Suprapubic skin (tissue), 4 donors: ENCODE results near the gene DUSP7. TPM values are rescaled to one million over a fixed set of nuclear protein-coding genes. Genes with fewer than 3 reads are reported as not detected.

ENCODE experiments used
- DNase-seq, 2 donors: peaks; one replicate each; pipeline ENCODE4 v3.0.0-alpha.2; 2019; ENCODE audit warnings: low spot score in 2 of 2
- H3K27ac ChIP-seq: fragments of 200-600 bp; sonication (generic); one replicate; pipeline ENCODE4 v1.5.1; 2019
- H3K27me3 ChIP-seq: fragments of 200-600 bp; sonication (generic); one replicate; pipeline ENCODE4 v1.5.1; 2019
- H3K36me3 ChIP-seq: fragments of 200-600 bp; sonication (generic); one replicate; pipeline ENCODE4 v1.5.1; 2019
- H3K4me1 ChIP-seq: fragments of 200-600 bp; sonication (generic); one replicate; pipeline ENCODE4 v1.5.1; 2019
- H3K4me3 ChIP-seq: fragments of 200-600 bp; sonication (generic); one replicate; pipeline ENCODE4 v1.5.1; 2019; ENCODE audit warnings: mild to moderate bottlenecking
- H3K9me3 ChIP-seq: fragments of 200-600 bp; sonication (generic); one replicate; pipeline ENCODE4 v1.5.1; 2019
- CTCF ChIP-seq, 2 donors: fragments of 200-600 bp in 1 of 2; fragments of 450-650 bp in 1 of 2; sonication (generic) in 1 of 2; IDR thresholded peaks; one replicate each; pipeline ENCODE4 v1.5.1; 2016 to 2019; ENCODE audit warnings: antibody characterized with exemption in 2 of 2, mild to moderate bottlenecking in 1 of 2, moderate library complexity in 1 of 2
- EP300 ChIP-seq: sonication (generic); formaldehyde crosslinking; IDR thresholded peaks from one replicate; pipeline ENCODE4 v1.6.1; 2017; ENCODE audit warnings: antibody characterized with exemption
- POLR2A ChIP-seq, 2 donors: fragments of 450-650 bp; IDR thresholded peaks; one replicate each; pipeline ENCODE4 v1.6.1; 2017; ENCODE audit warnings: antibody characterized with exemption in 2 of 2, mild to moderate bottlenecking in 2 of 2, moderate library complexity in 2 of 2
- POLR2AphosphoS5 ChIP-seq, 3 donors: sonication (generic); formaldehyde crosslinking; IDR thresholded peaks; one replicate each; pipeline ENCODE4 v1.6.1; 2017; ENCODE audit warnings: antibody characterized with exemption in 3 of 3
- WGBS: methylation state at CpG from one replicate; pipeline ENCODE4 v1.1.5; 2018; 5-methylcytosine and 5-hydroxymethylcytosine counted together
- total RNA-seq, 4 donors: library from RNA; depleted of rRNA; stranded (reverse); fragments of >200 nt; gene quantifications; one replicate each; pipeline ENCODE4 v1.1.0, GENCODE V29; 2016

DUSP7 gene
- total RNA-seq, 4 donors from 2014 or later = 91.1 to 190 (median 146) TPM

- no peaks in the 10 kb centered on the region for H3K9me3 ChIP-seq
- no peaks in the 10 kb centered on the region for H3K27me3 ChIP-seq
- DNase-seq = no peak
- H3K27ac ChIP-seq = no peak overlapping the region
- no peaks in the 10 kb centered on the region for H3K36me3 ChIP-seq
- WGBS = 85% methylated on average over 6 of the region's 8 CpGs
- TF ChIP-seq CTCF (IDR thresholded peaks at IDR 0.05) = no peak
- no peak for TF ChIP-seq POLR2A (IDR thresholded peaks at IDR 0.05)
- no peak for TF ChIP-seq EP300
- H3K4me3 ChIP-seq = no peak overlapping the region
- H3K4me1 ChIP-seq = no peaks in the 10 kb centered on the region
These were observed 41.8 kb downstream of the DUSP7 start for GRCh38 chr3:52014613-52015012.

GRCh38 chr3:52013802-52014598 lies 42.4 kb downstream of the DUSP7 start:
- 85% methylated on average over 6 of the region's 6 CpGs for WGBS
- Histone ChIP-seq H3K36me3 (no peaks in the 10 kb centered on the region), H3K27me3 (no peaks in the 10 kb centered on the region), H3K4me3 (no peak overlapping the region), H3K27ac (no peak overlapping the region), H3K9me3 (no peaks in the 10 kb centered on the region), H3K4me1 (no peaks in the 10 kb centered on the region)
- TF ChIP-seq POLR2AphosphoS5 (IDR thresholded peaks at IDR 0.05) (no peak), EP300 (no peak), CTCF (IDR thresholded peaks at IDR 0.05) (no peak), POLR2A (IDR thresholded peaks at IDR 0.05) (no peak)
- DNase-seq = no peak

- Histone ChIP-seq H3K27me3 (no peaks in the 10 kb centered on the region), H3K4me3 (no peak overlapping the region), H3K9me3 (no peaks in the 10 kb centered on the region), H3K36me3 (no peaks in the 10 kb centered on the region), H3K27ac (no peak overlapping the region), H3K4me1 (no peaks in the 10 kb centered on the region)
- DNase-seq = no peak
- WGBS = 89% methylated on average over 7 of the region's 7 CpGs
- no peak for TF ChIP-seq CTCF (IDR thresholded peaks at IDR 0.05)
- no peak for TF ChIP-seq POLR2A (IDR thresholded peaks at IDR 0.05)
- no peak for TF ChIP-seq EP300
- no peak for TF ChIP-seq POLR2AphosphoS5 (IDR thresholded peaks at IDR 0.05)
These were observed 43.7 kb downstream of the DUSP7 start for GRCh38 chr3:52012699-52013098.

GRCh38 chr3:52010431-52010830 lies 45.9 kb downstream of the DUSP7 start:
- H3K27ac ChIP-seq = no peak overlapping the region
- peaks cover 12% of the 10 kb centered on the region for H3K4me1 ChIP-seq
- no peaks in the 10 kb centered on the region for H3K36me3 ChIP-seq
- DNase-seq = no peak
- H3K4me3 ChIP-seq = no peak overlapping the region
- no peaks in the 10 kb centered on the region for H3K9me3 ChIP-seq
- H3K27me3 ChIP-seq = no peaks in the 10 kb centered on the region
- TF ChIP-seq POLR2A (IDR thresholded peaks at IDR 0.05) (no peak), CTCF (IDR thresholded peaks at IDR 0.05) (no peak), EP300 (no peak), POLR2AphosphoS5 (IDR thresholded peaks at IDR 0.05) (no peak)

- WGBS = 79% methylated on average over 4 of the region's 4 CpGs
These were observed 49.1 kb downstream of the DUSP7 start for GRCh38 chr3:52007291-52007690.

More at GRCh38 chr3:52007291-52007690, 49.1 kb downstream of the DUSP7 start:
- TF ChIP-seq POLR2A (IDR thresholded peaks at IDR 0.05) (no peak), CTCF (IDR thresholded peaks at IDR 0.05) (no peak), POLR2AphosphoS5 (IDR thresholded peaks at IDR 0.05) (no peak), EP300 (no peak)
- no peak for DNase-seq
- Histone ChIP-seq H3K36me3 (no peaks in the 10 kb centered on the region), H3K4me3 (no peak overlapping the region), H3K27ac (no peak overlapping the region), H3K27me3 (no peaks in the 10 kb centered on the region), H3K4me1 (peaks cover 26% of the 10 kb centered on the region), H3K9me3 (no peaks in the 10 kb centered on the region)
